NCI-H2196 (cell line): Measurements from ENCODE around the gene TAF15.

Source experiments
- DNase-seq: peaks from one replicate; lab custom pipeline; 2025; ENCODE audit not compliant: unreplicated experiment; lab: John Stamatoyannopoulos, UW

The TAF15 gene

DNA sequence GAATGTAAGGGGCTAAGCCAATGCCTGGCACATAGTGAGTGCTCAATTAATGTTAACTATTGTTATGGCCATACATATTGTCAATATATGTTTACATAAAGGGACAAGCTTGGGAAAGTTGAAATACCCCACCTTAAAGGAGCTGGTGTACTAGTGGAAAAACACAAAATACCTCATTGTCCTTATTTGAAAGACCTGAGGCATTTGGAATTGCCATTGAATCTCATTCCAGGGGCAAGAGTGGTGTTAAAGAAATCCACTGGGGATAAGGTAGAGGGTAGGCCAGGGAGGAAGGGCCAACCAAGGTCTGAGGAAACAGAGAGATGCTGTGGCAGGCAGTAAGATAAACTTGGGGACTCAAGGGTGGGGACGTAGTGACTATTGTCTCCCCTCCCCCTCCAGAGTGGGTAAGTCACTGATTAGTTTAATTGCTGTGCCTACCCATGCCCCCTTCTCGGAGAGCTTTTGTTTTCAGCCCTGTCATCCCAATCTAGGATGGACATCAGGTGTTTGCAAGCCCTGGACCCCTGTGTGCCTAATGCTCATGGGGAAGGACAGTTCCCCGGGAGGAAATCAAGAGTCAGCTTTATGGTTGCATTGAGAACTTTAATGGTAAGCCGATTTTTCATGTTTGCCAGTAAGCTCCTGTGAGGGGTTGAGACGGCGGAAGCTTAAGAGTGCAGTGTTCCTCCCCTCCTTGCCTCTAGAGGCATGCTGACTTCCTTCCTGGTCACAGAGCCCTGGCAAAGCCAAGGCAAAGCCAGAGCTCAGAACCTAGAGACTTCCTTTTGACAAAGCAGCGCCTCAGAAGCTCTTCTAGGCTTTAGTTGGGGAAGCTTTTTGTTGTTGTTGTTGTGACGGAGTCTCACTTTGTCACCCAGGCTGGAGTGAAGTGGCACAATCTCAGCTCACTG, 61.9 kb downstream of the TAF15 start:
- no peak for DNase-seq

GRCh38 chr17:35872196-35872980, 63.1 kb downstream of the TAF15 start:
- DNase-seq = no peak

DNA sequence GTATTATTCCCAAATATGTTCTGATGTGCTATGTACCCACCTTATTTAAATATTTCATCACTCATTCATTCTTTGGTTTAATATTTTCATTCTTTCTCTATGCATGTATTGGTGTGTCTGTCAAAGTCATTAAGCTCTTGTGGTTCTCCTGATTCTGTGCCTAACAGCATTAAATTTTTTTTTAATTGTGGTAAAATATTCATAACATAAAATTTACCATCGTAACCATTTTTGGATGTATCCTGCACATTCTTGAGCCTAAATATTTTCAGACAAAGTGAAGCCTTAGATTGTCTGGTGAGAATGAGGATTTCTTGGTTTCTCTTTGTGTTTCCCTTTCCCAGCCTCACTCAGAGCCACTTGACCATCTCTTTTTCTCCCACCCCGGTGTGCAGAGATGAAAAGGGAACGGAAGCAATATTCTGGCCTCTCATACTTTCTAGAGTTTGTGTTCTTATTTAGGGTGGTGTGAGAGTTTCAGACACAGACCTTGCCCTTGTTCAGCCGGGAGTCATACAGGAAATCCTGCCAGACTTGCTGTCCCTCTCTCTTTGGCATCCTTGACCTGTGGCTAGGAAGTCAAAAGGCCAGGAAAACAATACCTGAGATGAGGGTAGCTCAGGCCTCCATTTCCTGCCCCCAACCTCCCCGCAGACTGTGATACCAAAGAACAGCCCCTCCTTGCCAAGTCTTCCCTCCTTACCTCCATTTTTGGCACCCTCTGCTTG, 66.0 kb downstream of the TAF15 start:
- DNase-seq = no peak

DNA sequence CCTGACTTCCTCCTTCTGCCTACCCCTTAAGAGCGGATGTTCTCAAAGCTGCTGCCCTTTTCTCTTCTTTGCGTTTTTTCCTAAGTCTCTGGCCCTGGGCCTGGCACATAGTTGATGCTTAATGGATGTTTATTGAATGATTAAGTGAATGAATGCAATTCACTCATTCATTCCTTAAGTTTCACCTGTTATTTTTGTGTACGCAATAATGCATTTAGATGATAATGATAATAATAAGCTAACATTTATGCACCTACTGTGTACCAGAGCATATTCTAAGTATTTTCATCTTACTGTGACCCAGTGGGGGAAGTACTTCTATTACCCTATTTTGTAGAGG, 66.5 kb downstream of the TAF15 start:
- DNase-seq = no peak

DNA sequence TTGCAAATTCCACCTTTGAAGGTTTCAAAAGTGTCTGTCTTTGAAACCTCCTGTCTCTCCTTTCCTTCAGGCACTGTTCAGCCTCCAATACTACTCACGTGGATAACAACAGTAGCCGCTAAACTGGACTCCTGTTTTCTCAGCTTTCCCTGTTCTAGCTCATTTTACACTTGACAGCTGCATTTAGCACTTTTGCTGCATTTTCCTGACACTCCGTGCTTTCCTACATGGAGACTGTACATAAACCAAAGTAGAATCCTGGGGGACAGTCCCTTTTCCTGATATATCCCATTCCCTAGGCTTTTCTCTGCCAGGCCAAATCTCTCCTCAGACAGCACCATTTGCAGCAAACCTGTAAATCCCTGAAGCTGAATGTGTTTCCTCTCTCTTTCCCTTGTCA, 67.2 kb downstream of the TAF15 start:
- DNase-seq = no peak

GRCh38 chr17:35877345-35878029, 68.2 kb downstream of the TAF15 start:
- DNase-seq = no peak

DNA sequence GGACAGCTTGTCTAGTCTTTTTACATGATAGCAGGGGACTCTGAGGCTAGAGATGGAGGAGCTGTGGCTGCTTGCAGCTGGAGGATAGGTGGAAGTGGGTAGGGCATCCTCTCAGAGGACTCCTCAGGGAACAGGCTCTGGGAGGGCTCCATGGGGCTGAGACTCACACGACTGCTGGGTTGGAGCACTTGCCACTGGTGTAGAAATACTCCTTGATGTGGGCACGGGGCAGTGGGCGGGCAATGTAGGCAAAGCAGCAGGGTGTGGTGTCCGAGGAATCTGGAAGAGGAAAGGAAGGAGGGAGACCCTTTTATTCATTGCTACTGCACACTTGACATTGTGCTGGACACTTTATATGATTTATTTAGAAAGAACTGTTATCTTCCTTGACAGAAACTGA, 69.1 kb downstream of the TAF15 start:
- no peak for DNase-seq

GRCh38 chr17:35879773-35880654, 70.7 kb downstream of the TAF15 start, which contains the start of gene CCL5:
Gene CCL5, minus strand, starts transcription at chr17:35880360.
- DNase-seq = no peak

DNA sequence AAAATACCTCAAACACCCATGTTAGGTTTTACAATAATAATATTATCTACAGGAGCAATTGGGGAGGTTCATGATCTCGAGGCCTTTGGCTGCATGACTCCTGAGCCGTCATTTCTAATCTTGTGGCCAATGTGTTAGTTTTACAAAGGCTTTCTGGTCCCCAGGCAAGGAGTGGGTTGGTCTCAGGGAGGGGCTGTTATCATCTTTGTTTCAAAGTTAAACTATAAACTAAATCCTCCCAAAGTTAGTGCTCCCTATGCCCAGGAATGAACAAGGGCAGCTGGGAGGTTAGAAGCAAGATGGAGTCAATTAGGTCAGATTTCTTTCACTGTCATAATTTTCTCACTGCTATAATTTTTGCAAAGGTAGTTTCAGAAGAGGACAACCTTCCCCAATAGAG, 80.0 kb downstream of the TAF15 start:
- no peak for DNase-seq

- peak; percentile 48 for DNase-seq
Observed at GRCh38 chr17:35889818-35890773, 80.8 kb downstream of the TAF15 start.

GRCh38 chr17:35890774-35891155, 81.5 kb downstream of the TAF15 start:
- DNase-seq = peak; percentile 71

DNA sequence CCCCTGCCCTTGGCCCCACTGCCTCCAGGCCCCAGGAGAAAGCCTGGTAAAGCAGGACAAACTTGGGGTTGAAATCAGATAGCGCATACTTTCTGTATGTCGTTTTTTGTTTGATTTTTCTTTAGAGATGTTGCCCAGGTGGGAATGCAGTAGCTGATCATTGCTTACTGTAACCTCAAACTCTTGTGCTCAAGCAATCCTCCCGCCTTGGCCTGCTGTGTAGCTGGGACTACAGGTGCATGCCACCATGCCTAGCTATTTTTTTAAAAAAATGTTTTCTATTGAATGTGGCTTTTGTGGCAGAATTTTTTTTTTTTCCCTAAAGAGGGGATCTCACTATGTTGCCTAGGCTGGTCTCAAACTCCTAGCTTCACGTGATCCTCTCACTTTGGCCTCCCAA, 82.0 kb downstream of the TAF15 start:
- no peak for DNase-seq

DNA sequence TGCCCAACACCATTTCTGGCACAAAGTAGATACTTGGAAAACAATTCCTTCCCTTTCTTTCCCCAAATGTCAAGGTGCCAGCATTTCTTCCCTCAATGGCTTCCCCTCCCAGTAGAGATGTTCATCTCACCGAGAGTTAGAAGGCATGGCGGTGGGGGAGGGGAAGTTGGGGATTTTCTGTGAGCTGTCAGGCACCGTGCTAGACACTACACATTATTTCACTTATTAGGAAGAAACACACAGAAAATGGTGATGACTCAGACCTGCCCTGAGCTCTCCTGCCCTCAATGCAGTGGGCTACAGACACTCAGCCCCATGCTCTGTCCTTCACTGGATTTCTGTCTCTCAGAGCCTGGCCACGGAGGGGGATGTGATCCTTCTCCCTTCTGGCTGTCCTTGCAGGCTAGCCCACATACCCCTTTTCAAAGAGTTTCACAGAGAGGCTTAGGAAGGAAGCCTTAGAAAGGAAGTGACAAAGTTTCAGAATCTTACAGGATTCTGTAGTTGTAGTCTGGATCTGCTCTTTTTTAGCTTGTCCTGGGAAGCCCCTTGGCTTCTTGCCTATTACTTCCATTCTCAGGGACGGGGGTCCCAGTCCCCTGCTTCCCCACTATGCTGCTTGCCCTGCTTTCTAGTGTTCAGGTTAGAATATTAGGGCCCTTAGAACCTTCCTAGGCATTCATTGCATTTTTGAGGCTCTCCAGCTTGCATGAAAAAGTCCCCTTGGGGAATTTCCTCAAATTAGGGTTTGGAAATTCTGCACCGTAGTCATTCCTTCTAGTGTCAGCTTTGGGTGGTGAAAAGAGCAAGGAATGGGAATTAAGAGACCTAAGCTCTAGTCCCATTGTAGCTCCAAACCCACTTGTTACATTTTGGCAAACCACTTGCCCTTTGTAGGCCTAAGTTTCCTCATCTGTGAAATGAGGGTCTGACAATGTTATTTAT, 83.1 kb downstream of the TAF15 start:
- DNase-seq = no peak

- no peak for DNase-seq
Observed at GRCh38 chr17:35893751-35894150, 84.5 kb downstream of the TAF15 start.

- DNase-seq = no peak
Observed at GRCh38 chr17:35894206-35894605, 84.9 kb downstream of the TAF15 start.

DNA sequence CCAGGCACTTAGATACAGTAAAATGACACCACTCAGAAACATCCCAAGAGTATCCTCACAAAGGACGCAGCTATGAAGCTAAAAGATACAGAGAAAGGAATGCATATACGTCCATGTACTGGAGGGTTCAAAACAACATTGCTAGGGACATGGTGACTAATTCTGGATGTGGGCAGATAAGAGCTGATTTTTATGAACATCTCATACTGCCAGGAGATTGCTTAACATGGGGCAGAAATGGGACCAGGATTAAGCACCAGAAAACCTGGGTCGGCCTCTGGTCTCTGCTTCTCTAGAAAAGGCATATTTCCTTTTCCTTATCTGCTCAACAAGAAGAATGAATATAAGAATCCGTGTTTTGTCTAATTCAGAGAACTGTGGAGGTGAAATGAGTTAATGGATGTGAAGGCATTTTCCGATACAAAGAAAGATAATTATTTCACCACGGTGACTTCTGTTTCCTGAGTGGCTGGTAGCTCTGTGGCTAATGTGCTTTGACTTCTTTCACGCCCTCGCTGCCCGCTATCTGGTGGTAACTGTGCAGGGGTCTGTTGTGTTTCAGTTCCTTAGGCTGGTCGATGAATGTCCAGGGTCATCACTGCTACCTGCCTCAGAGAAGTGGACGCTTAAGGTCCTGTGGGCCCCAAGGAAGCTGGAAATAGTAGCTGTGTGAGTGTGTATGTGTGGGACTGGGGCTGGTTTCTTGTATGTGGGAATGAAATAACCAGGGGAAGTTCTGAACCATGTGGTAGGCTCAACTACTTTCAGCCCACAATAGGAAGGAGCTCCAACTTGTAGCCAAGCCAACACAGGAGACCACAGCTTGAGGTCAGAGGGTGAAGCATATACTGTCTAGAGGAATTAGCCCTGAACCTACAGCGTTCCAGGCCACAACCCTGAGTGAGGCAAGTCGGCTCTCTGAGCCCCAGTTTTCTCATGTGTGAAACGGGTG, 86.6 kb downstream of the TAF15 start:
- no peak for DNase-seq
